Ascending aorta (tissue), 2 donors: ENCODE measurements around the gene CAMTA1. TPM values are rescaled to one million over a fixed set of nuclear protein-coding genes. Genes with fewer than 3 reads are reported as not detected.

Experiments
- DNase-seq, 2 donors: peaks; one replicate each; pipeline ENCODE4 v3.0.0-alpha.2; 2019; ENCODE audit warnings: low spot score in 2 of 2
- H3K27ac ChIP-seq, 2 donors: fragments of 200-600 bp; sonication (generic); one replicate each; pipeline ENCODE4 v1.5.1; 2016 to 2017; ENCODE audit warnings: mild to moderate bottlenecking in 1 of 2
- H3K27me3 ChIP-seq: fragments of 200-600 bp; sonication (generic); one replicate; pipeline ENCODE4 v1.5.1; 2017
- H3K36me3 ChIP-seq, 2 donors: fragments of 200-600 bp; sonication (generic); one replicate each; pipeline ENCODE4 v1.5.1; 2016
- H3K4me1 ChIP-seq, 2 donors: fragments of 200-600 bp; sonication (generic); one replicate each; pipeline ENCODE4 v1.5.1; 2016 to 2017; ENCODE audit warnings: mild to moderate bottlenecking in 1 of 2
- H3K4me3 ChIP-seq, 2 donors: fragments of 200-600 bp; sonication (generic); one replicate each; pipeline ENCODE4 v1.5.1; 2016 to 2017; ENCODE audit warnings: mild to moderate bottlenecking in 1 of 2
- H3K9me3 ChIP-seq, 2 donors: fragments of 200-600 bp; sonication (generic); one replicate each; pipeline ENCODE4 v1.5.1; 2016
- CTCF ChIP-seq, 3 experiments: fragments of 200-600 bp in 2 of 3; fragments of 450-650 bp in 1 of 3; sonication (generic) in 2 of 3; IDR thresholded peaks; one replicate each; pipeline ENCODE4 v1.5.1; 2016 to 2019; ENCODE audit warnings: antibody characterized with exemption in 3 of 3, mild to moderate bottlenecking in 1 of 3, moderate library complexity in 1 of 3
- intact Hi-C: fragments of 100-400 bp; cut with DNase I; formaldehyde crosslinking; loops from one replicate; pipeline ENCODE4 v1.15.1; 2023
- total RNA-seq: library from RNA; depleted of rRNA; stranded (reverse); fragments of >200 nt; gene quantifications from one replicate; pipeline ENCODE4 v1.1.0, GENCODE V29; 2016

The CAMTA1 gene
- total RNA-seq, 1 donor from 2014 or later, result 53.3 TPM

DNA sequence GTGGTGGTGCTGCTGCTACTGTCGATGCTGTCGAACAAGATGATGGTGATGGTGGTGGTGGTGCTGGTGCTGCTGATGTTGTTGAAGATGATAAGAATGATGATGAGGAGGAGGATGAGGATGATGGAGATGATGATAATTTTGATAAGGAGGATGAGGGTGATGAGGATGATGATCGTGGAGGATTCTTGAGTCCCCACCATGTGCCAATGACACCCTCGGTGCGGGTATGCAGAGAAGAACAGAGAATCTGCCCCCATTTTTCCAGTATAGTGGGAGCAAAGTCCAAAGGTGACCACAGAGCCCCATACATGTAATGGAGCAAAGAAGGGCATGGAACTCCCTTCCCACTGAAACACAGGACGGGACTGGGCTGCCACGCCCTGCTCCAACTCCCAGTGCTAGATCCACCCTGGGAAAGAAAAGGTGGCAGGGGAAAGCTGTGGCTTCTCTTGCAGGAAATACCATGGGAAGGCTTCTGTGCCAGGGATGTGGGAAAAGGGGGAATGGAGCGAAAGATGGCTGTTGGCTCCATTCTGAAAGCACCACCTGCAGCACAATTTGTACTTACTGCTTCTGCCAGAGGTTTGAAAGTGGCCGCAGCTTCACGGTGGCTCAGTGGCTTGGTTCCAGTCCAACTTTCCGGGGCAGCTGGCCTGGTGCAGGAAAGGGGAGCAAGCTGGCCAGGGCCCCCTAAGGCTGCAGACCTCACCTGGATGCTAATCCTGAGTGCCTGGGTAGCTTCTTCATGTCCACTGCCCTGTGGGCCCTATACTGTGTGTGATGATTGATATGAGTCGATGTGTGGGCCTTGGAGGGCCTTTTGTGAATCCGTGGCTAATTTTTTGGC, 598.6 kb downstream of the CAMTA1 start:
- Histone ChIP-seq H3K4me1 (peaks cover 0 to 4% of the 10 kb centered on the region in 2 donors), H3K9me3 (no peaks in the 10 kb centered on the region), H3K27ac (no peak overlapping the region), H3K36me3 (no peaks in the 10 kb centered on the region), H3K27me3 (no peaks in the 10 kb centered on the region), H3K4me3 (no peak overlapping the region)
- DNase-seq, result peak in 1 of 2 donors; percentile 19
- TF ChIP-seq CTCF (IDR thresholded peaks at IDR 0.05), result no peak
- intact Hi-C loops, result no loop called here

GRCh38 chr1:7384679-7385078, 599.4 kb downstream of the CAMTA1 start:
- intact Hi-C loops, result no loop called here
- peaks cover 0 to 4% of the 10 kb centered on the region in 2 donors for H3K4me1 ChIP-seq
- DNase-seq, result peak in 1 of 2 donors; percentile 44
- H3K27ac ChIP-seq, result no peak overlapping the region
- H3K27me3 ChIP-seq, result no peaks in the 10 kb centered on the region
- H3K4me3 ChIP-seq, result no peak overlapping the region
- no peaks in the 10 kb centered on the region for H3K36me3 ChIP-seq
- no peaks in the 10 kb centered on the region for H3K9me3 ChIP-seq
- no peak for TF ChIP-seq CTCF (IDR thresholded peaks at IDR 0.05)

GRCh38 chr1:7385471-7386225, 600.4 kb downstream of the CAMTA1 start:
- Histone ChIP-seq H3K9me3 (no peaks in the 10 kb centered on the region), H3K36me3 (no peaks in the 10 kb centered on the region), H3K4me1 (peaks cover 0 to 4% of the 10 kb centered on the region in 2 donors), H3K27ac (no peak overlapping the region), H3K4me3 (no peak overlapping the region), H3K27me3 (no peaks in the 10 kb centered on the region)
- no peak for TF ChIP-seq CTCF (IDR thresholded peaks at IDR 0.05)
- intact Hi-C loops, result no loop called here
- DNase-seq, result peak in 1 of 2 donors; percentile 52

DNA sequence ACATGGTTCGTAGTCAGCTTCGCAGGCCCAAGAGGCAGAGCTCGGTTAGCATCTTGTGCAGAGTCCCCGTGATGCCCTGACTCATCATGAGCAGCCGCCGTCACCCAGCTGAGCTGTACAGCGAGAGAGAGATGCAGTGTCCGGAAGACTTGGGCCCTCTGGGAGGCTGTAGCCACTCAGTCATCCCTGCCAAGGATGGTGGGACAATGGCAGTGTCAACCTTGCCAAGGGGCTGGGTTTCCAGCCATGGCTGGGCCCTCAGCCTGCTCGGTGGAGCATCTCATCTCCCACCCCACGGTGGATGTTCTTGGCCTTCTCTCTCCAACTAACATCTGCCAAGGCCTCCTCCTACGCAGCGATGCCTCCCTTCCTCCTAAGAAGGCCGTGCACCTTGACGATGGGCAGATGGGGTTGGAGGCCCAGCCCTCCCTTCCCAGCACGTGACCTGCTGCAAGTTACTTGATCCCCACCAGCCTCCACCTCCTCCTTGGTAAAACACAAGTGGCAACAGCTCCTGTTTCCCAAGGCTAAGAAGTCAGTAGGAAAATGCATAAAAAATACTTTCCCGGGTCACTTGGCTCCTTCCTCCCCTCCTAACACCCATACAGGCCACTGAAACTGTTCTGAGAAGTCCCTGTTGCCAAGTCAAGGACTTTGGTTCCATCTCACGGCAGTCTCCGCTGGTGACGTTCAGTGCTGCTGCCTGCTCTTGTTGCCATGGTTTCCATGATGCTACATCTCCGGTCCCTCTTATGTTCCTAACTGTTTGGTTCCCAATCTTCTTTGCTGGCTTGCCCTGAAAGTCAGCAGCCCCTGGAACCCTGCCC, 601.2 kb downstream of the CAMTA1 start:
- no peaks in the 10 kb centered on the region for H3K27me3 ChIP-seq
- intact Hi-C loops, result no loop called here
- no peak overlapping the region for H3K27ac ChIP-seq
- DNase-seq, result peak in 1 of 2 donors; percentile 54
- no peaks in the 10 kb centered on the region for H3K36me3 ChIP-seq
- TF ChIP-seq CTCF (IDR thresholded peaks at IDR 0.05), result no peak
- H3K4me1 ChIP-seq, result peaks cover 0 to 4% of the 10 kb centered on the region in 2 donors
- H3K4me3 ChIP-seq, result no peak overlapping the region
- H3K9me3 ChIP-seq, result no peaks in the 10 kb centered on the region
